ENCODE data around the gene BANP. TPM values are rescaled to one million over a fixed set of nuclear protein-coding genes. Genes with fewer than 3 reads are reported as not detected.

Gene BANP
- total RNA-seq, 1 experiment from 2014 or later = 49.6 TPM

DNA sequence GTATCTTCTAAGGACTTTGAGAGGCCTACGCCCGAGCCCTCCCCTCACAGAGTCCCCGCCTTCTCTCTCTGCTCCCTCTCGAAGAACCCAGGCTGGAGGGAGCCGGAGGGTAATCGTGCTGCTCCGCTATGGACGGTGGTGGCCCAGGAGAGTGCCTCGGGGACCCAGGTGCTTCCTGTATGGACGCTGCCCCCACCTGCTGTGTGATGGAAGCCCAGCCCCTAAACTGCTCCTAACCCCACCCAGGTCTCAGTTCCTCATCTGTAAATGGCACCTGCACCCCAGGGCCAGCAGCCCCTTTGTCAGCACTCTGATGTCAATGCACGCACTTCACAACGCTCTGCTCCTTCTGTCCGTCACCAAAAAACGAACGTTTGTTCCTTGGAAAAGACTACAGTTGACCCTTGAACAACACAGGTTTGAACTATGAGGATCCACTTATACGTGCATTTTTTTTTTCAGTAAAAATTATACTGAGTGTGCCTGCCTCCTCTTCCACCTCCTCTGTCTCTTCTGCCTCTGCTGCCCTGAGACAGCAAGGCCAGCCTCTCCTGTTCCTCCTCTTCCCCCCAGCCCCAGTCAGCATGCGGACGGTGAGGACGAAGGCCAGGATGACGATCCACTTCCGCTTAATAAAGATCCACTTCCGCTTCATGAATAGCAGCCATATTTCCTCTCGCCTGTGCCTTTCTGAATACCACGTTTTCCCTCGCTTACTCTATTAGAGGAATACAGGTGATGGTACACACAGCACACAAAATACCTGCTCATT is 118.3 kb downstream of the BANP start:
- Mint-ChIP-seq H3K4me3 (ENCODE audit: low read depth, unreplicated experiment) (no peak overlapping the region), H3K27me3 (ENCODE audit: unreplicated experiment) (no peaks in the 10 kb centered on the region), H3K27ac (ENCODE audit: unreplicated experiment) (no peak overlapping the region), H3K36me3 (ENCODE audit: insufficient read depth, unreplicated experiment) (peaks cover 6% of the 10 kb centered on the region), H3K4me1 (ENCODE audit: low read depth, unreplicated experiment) (no peaks in the 10 kb centered on the region), H3K9me3 (ENCODE audit: low read depth, unreplicated experiment) (no peaks in the 10 kb centered on the region)
- TF ChIP-seq, protein P1, sequence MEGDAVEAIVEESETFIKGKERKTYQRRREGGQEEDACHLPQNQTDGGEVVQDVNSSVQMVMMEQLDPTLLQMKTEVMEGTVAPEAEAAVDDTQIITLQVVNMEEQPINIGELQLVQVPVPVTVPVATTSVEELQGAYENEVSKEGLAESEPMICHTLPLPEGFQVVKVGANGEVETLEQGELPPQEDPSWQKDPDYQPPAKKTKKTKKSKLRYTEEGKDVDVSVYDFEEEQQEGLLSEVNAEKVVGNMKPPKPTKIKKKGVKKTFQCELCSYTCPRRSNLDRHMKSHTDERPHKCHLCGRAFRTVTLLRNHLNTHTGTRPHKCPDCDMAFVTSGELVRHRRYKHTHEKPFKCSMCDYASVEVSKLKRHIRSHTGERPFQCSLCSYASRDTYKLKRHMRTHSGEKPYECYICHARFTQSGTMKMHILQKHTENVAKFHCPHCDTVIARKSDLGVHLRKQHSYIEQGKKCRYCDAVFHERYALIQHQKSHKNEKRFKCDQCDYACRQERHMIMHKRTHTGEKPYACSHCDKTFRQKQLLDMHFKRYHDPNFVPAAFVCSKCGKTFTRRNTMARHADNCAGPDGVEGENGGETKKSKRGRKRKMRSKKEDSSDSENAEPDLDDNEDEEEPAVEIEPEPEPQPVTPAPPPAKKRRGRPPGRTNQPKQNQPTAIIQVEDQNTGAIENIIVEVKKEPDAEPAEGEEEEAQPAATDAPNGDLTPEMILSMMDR (IDR thresholded peaks at IDR 0.05; ENCODE audit: unreplicated experiment) = no peak
- CTCF ChIA-PET = no interaction called here
- no peak for DNase-seq
- intact Hi-C loops (cut with micrococcal nuclease; ENCODE audit: unreplicated experiment) = no loop called here
- BruUV-seq (replicated peaks) = no TSS peak

DNA sequence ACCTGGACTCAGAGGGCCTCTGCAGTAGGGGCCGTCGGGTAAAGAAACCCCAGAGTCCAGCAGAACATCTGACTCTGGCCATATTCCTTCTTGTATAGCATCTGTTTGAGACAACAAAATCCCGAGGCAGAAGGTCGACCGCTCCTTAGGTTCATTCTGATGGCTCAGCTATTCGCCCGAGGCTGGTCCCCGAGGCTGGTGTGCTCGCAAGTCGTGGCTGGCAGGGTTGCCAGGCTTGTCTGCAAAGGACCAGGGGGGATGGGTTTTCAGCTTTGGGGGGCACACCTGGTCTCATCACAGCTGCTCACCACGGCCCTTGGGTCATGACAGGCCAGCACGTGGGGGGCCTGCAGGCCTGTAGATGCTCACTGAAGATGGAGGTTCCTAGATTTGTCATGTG is 119.1 kb downstream of the BANP start:
- TF ChIP-seq, protein P1 (IDR thresholded peaks at IDR 0.05; ENCODE audit: unreplicated experiment) = no peak
- no peaks in the 10 kb centered on the region for H3K27me3 Mint-ChIP-seq (ENCODE audit: unreplicated experiment)

GRCh38 chr16:88070989-88071625 is 119.9 kb downstream of the BANP start:
- CTCF ChIA-PET = no interaction called here
- peaks cover 6% of the 10 kb centered on the region for H3K36me3 Mint-ChIP-seq (ENCODE audit: insufficient read depth, unreplicated experiment)
- H3K27ac Mint-ChIP-seq (ENCODE audit: unreplicated experiment) = no peak overlapping the region

More for the DNA sequence above, 119.1 kb downstream of the BANP start:
- no peak overlapping the region for H3K4me3 Mint-ChIP-seq (ENCODE audit: low read depth, unreplicated experiment)
- no peaks in the 10 kb centered on the region for H3K4me1 Mint-ChIP-seq (ENCODE audit: low read depth, unreplicated experiment)
- CTCF ChIA-PET = no interaction called here
- H3K27ac Mint-ChIP-seq (ENCODE audit: unreplicated experiment) = no peak overlapping the region
- BruUV-seq (replicated peaks) = no TSS peak
- no peak for DNase-seq
- no peaks in the 10 kb centered on the region for H3K9me3 Mint-ChIP-seq (ENCODE audit: low read depth, unreplicated experiment)
- intact Hi-C loops (cut with micrococcal nuclease; ENCODE audit: unreplicated experiment) = no loop called here
- peaks cover 6% of the 10 kb centered on the region for H3K36me3 Mint-ChIP-seq (ENCODE audit: insufficient read depth, unreplicated experiment)

DNA sequence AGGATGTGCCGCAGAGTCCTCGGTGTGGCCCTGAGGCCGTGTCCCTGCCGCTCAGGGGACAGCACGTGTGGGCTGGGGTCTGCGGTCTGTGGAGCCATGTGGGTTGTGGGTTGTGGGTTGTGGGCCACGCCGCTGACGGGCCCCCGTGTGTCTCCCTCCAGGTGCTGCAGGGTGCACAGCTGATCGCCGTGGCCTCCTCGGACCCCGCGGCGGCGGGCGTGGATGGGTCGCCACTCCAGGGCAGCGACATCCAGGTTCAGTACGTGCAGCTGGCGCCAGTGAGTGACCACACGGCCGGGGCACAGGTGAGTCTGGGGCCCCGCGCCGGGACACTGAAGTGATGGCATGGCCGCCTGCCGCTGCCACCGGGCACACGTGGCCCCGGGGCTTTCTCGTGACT is 120.7 kb downstream of the BANP start:
- TF ChIP-seq, protein P1 (IDR thresholded peaks at IDR 0.05; ENCODE audit: unreplicated experiment) = no peak
- no peak overlapping the region for H3K4me3 Mint-ChIP-seq (ENCODE audit: low read depth, unreplicated experiment)
- BruUV-seq (replicated peaks) = no TSS peak
- H3K27ac Mint-ChIP-seq (ENCODE audit: unreplicated experiment) = no peak overlapping the region
- no peaks in the 10 kb centered on the region for H3K27me3 Mint-ChIP-seq (ENCODE audit: unreplicated experiment)
- intact Hi-C loops (cut with micrococcal nuclease; ENCODE audit: unreplicated experiment) = no loop called here
- CTCF ChIA-PET = no interaction called here
- H3K9me3 Mint-ChIP-seq (ENCODE audit: low read depth, unreplicated experiment) = no peaks in the 10 kb centered on the region
- H3K36me3 Mint-ChIP-seq (ENCODE audit: insufficient read depth, unreplicated experiment) = peaks cover 11% of the 10 kb centered on the region
- H3K4me1 Mint-ChIP-seq (ENCODE audit: low read depth, unreplicated experiment) = no peaks in the 10 kb centered on the region
- no peak for DNase-seq

More at GRCh38 chr16:88070989-88071625, 119.9 kb downstream of the BANP start:
- intact Hi-C loops (cut with micrococcal nuclease; ENCODE audit: unreplicated experiment) = no loop called here
- no peak for DNase-seq
- no TSS peak for BruUV-seq (replicated peaks)
- Mint-ChIP-seq H3K9me3 (ENCODE audit: low read depth, unreplicated experiment) (no peaks in the 10 kb centered on the region), H3K4me3 (ENCODE audit: low read depth, unreplicated experiment) (no peak overlapping the region), H3K4me1 (ENCODE audit: low read depth, unreplicated experiment) (no peaks in the 10 kb centered on the region), H3K27me3 (ENCODE audit: unreplicated experiment) (no peaks in the 10 kb centered on the region)
- TF ChIP-seq, protein P1 (IDR thresholded peaks at IDR 0.05; ENCODE audit: unreplicated experiment) = no peak

All from Calu3 (cell line).